Esophagus muscularis mucosa (tissue), 4 donors: Measurements from ENCODE around the gene WDR37. TPM values are rescaled to one million over a fixed set of nuclear protein-coding genes. Genes with fewer than 3 reads are reported as not detected.

Experiments used
- DNase-seq: peaks from one replicate; pipeline ENCODE4 v3.0.0-alpha.2; 2017; ENCODE audit errors: extremely low spot score
- H3K27ac ChIP-seq, 4 donors: fragments of 200-600 bp; sonication (generic); replicated peaks in 1 of 4; 1 replicate in 3 of 4; 2 replicates in 1 of 4; pipeline ENCODE4 v1.5.1; 2016 to 2019; ENCODE audit warnings: mild to moderate bottlenecking in 1 of 4
- H3K27me3 ChIP-seq, 4 donors: fragments of 200-600 bp; sonication (generic); one replicate each; pipeline versions ENCODE4 v1.5.1 to v1.6.0; 2016 to 2019
- H3K36me3 ChIP-seq, 4 donors: fragments of 200-600 bp; sonication (generic); one replicate each; pipeline ENCODE4 v1.5.1; 2016 to 2019
- H3K4me1 ChIP-seq, 4 donors: fragments of 200-600 bp; sonication (generic); one replicate each; pipeline ENCODE4 v1.5.1; 2016 to 2019
- H3K4me3 ChIP-seq, 4 donors: fragments of 200-600 bp; sonication (generic); 1 replicate in 2 of 4; 2 replicates in 2 of 4; pipeline ENCODE4 v1.5.1; 2016 to 2019; ENCODE audit warnings: mild to moderate bottlenecking in 4 of 4, moderate library complexity in 1 of 4
- H3K9me3 ChIP-seq, 4 donors: fragments of 200-600 bp; sonication (generic); 1 replicate in 3 of 4; 2 replicates in 1 of 4; pipeline ENCODE4 v1.5.1; 2016 to 2019
- CTCF ChIP-seq, 3 experiments: fragments of 200-600 bp in 2 of 3; fragments of 450-650 bp in 1 of 3; sonication (generic) in 2 of 3; IDR thresholded peaks; one replicate each; pipeline ENCODE4 v1.5.1; 2017 to 2019; ENCODE audit warnings: antibody characterized with exemption in 3 of 3, mild to moderate bottlenecking in 2 of 3, moderate library complexity in 1 of 3
- EP300 ChIP-seq: sonication (generic); formaldehyde crosslinking; IDR thresholded peaks from one replicate; pipeline ENCODE4 v1.6.1; 2017; ENCODE audit warnings: antibody characterized with exemption
- POLR2A ChIP-seq: fragments of 450-650 bp; IDR thresholded peaks from one replicate; pipeline ENCODE4 v1.6.1; 2017; ENCODE audit warnings: antibody characterized with exemption, moderate library complexity, mild to moderate bottlenecking, low read depth
- POLR2AphosphoS5 ChIP-seq, 2 donors: sonication (generic); formaldehyde crosslinking; IDR thresholded peaks; one replicate each; pipeline ENCODE4 v1.6.1; 2017; ENCODE audit warnings: antibody characterized with exemption in 2 of 2
- WGBS: methylation state at CpG from one replicate; pipeline ENCODE4 v1.1.5; 2018; 5-methylcytosine and 5-hydroxymethylcytosine counted together
- intact Hi-C: fragments of 100-400 bp; cut with DNase I; formaldehyde crosslinking; loops from one replicate; pipeline ENCODE4 v1.15.1; 2023
- total RNA-seq, 4 donors: library from RNA; depleted of rRNA; stranded (reverse); fragments of >200 nt; gene quantifications; one replicate each; pipeline versions ENCODE4 v1.1.0 to v1.2.1, GENCODE V29; 2016

Gene WDR37
- total RNA-seq, 4 donors from 2014 or later, result 9.1 to 17.2 (median 13.2) TPM

GRCh38 chr10:1101946-1102345, 45.8 kb downstream of the WDR37 start:
- Histone ChIP-seq H3K36me3 (peaks cover 45 to 97% (median 74%) of the 10 kb centered on the region in 4 donors), H3K4me3 (no peak overlapping the region), H3K4me1 (peaks cover 6 to 14% (median 10%) of the 10 kb centered on the region in 4 donors), H3K27ac (no peak overlapping the region), H3K27me3 (no peaks in the 10 kb centered on the region), H3K9me3 (no peaks in the 10 kb centered on the region)
- TF ChIP-seq POLR2A (no peak), POLR2AphosphoS5 (IDR thresholded peaks at IDR 0.05) (no peak), CTCF (IDR thresholded peaks at IDR 0.05) (no peak), EP300 (no peak)
- 96% methylated on average over 37 of the region's 37 CpGs for WGBS
- no peak for DNase-seq
- intact Hi-C loops, result no loop called here

- no peak for DNase-seq
- H3K4me1 ChIP-seq, result peaks cover 6 to 14% (median 10%) of the 10 kb centered on the region in 4 donors
- no peak for TF ChIP-seq EP300
- no peak for TF ChIP-seq POLR2A
- TF ChIP-seq POLR2AphosphoS5 (IDR thresholded peaks at IDR 0.05), result no peak
- TF ChIP-seq CTCF (IDR thresholded peaks at IDR 0.05), result no peak
- no peak overlapping the region for H3K27ac ChIP-seq
- peaks cover 45 to 97% (median 74%) of the 10 kb centered on the region in 4 donors for H3K36me3 ChIP-seq
- no peaks in the 10 kb centered on the region for H3K9me3 ChIP-seq
- no peak overlapping the region for H3K4me3 ChIP-seq
- H3K27me3 ChIP-seq, result no peaks in the 10 kb centered on the region
- WGBS, result 94% methylated on average over 7 of the region's 7 CpGs
- intact Hi-C loops, result no loop called here
Observed at GRCh38 chr10:1102416-1102815, 46.2 kb downstream of the WDR37 start.

DNA sequence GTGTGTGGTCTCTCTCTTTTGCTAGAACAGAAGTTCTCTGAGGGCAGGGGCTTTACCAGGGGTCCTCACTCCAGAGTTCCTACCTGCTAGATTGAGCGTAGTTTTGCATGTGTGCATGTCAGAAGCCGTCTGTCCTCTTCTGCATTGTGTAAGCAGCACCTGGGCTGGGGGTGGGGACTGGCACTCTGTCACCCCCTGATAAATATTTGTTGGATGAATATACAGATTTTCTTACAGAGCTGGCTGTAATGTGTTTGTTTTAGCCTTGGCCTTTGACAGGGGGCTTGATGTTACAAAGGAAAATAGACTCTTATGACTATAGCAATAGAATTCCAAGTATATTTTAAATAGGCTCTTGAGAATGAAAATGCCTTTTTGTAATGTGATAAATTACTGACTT, 46.6 kb downstream of the WDR37 start:
- Histone ChIP-seq H3K4me1 (peaks cover 6 to 14% (median 10%) of the 10 kb centered on the region in 4 donors), H3K27me3 (no peaks in the 10 kb centered on the region), H3K4me3 (no peak overlapping the region), H3K36me3 (peaks cover 45 to 97% (median 74%) of the 10 kb centered on the region in 4 donors), H3K9me3 (no peaks in the 10 kb centered on the region), H3K27ac (no peak overlapping the region)
- DNase-seq, result no peak
- TF ChIP-seq CTCF (IDR thresholded peaks at IDR 0.05) (no peak), POLR2AphosphoS5 (IDR thresholded peaks at IDR 0.05) (no peak), POLR2A (no peak)
- WGBS, result 95% methylated on average over 2 of the region's 2 CpGs
- intact Hi-C loops, result no loop called here

DNA sequence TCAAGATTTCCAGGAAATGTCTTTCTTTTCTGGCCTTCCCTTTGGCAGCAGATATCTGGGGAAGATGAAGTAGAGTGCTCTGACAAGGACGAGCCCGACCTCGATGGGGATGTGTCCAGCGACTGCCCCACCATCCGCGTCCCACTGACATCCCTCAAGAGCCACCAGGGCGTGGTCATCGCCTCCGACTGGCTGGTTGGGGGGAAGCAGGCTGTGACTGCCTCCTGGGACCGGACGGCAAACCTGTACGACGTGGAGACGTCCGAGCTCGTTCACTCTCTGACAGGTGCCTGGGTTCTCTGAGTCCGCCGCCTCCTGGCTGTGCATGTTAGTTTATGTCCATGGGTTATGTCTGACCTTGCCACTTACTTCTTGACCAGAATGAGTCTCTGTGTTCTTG, 47.4 kb downstream of the WDR37 start:
- H3K4me3 ChIP-seq, result no peak overlapping the region
- H3K27me3 ChIP-seq, result no peaks in the 10 kb centered on the region
- no peak for DNase-seq
- no peaks in the 10 kb centered on the region for H3K9me3 ChIP-seq
- WGBS, result 94% methylated on average over 18 of the region's 18 CpGs
- no peak for TF ChIP-seq POLR2AphosphoS5 (IDR thresholded peaks at IDR 0.05)
- no peak for TF ChIP-seq POLR2A
- TF ChIP-seq CTCF (IDR thresholded peaks at IDR 0.05), result no peak
- no peak for TF ChIP-seq EP300
- intact Hi-C loops, result no loop called here
- H3K36me3 ChIP-seq, result peaks cover 51 to 97% (median 77%) of the 10 kb centered on the region in 4 donors
- H3K4me1 ChIP-seq, result peaks cover 6 to 13% (median 8%) of the 10 kb centered on the region in 4 donors
- H3K27ac ChIP-seq, result no peak overlapping the region

DNA sequence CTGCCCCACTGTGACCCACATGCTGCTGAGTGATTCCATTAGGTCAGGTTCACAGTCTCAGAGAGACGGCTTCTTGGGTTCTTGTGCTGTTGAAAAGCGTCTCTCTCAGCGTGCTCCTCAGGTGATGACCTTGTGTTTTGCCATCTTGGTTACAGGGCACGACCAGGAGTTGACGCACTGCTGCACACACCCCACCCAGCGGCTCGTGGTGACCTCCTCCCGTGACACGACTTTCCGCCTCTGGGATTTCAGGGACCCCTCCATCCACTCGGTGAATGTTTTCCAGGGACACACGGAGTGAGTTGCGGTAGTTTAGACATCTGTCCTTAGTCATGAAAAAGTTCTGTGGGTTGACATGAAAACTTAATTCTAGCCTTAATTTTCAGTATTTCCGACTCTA, 48.8 kb downstream of the WDR37 start:
- Histone ChIP-seq H3K4me3 (no peak overlapping the region), H3K27me3 (no peaks in the 10 kb centered on the region), H3K36me3 (peaks cover 56 to 96% (median 86%) of the 10 kb centered on the region in 4 donors), H3K27ac (no peak overlapping the region), H3K9me3 (no peaks in the 10 kb centered on the region), H3K4me1 (peaks cover 0 to 5% (median 0%) of the 10 kb centered on the region in 4 donors)
- DNase-seq, result no peak
- TF ChIP-seq CTCF (IDR thresholded peaks at IDR 0.05) (no peak), POLR2A (no peak), POLR2AphosphoS5 (IDR thresholded peaks at IDR 0.05) (no peak), EP300 (no peak)
- intact Hi-C loops, result no loop called here
- 97% methylated on average over 14 of the region's 14 CpGs for WGBS
